Epithelial cell of prostate (primary cell): ENCODE results near the gene ZRANB1.
"Not testable (repeated sequence)": the region's sequence is repeated elsewhere in the genome, so short reads cannot be mapped to it uniquely, and the experiment has no call there.

Source experiments
- DNase-seq: peaks from one replicate; pipeline ENCODE4 v3.0.0-alpha.2; 2011; ENCODE audit warnings: low read depth, low spot score
- H3K27ac ChIP-seq: fragments of 450-650 bp; 2 replicates; pipeline ENCODE4 v1.5.1; 2017; ENCODE audit warnings: mild to moderate bottlenecking

Gene ZRANB1

DNA sequence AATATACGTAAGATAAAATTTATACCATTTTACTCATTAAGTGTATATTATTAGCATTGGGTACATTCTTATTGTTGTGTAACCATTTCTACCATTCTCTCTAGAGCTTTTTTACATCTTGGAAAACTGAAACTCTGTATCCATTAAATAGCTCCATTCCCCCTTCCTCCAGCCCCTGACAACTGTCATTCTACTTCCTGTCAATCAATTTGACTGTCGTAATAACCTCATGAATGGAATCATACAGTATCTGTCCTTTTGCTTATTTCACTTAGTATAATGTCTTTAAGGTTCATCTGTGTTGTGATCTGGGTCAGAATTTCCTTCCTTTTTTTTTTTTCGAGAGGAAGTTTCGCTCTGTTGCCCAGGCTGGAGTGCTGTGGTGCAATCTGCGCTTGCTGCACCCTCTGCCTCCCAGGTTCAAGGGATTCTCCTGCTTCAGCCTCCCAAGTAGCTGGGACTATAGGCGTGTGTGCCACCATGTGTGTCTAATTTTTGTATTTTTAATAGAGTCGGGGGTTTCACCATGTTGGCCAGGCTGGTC, 15.6 kb downstream of the ZRANB1 start:
- no peak for DNase-seq
- H3K27ac ChIP-seq: no peak overlapping the region

DNA sequence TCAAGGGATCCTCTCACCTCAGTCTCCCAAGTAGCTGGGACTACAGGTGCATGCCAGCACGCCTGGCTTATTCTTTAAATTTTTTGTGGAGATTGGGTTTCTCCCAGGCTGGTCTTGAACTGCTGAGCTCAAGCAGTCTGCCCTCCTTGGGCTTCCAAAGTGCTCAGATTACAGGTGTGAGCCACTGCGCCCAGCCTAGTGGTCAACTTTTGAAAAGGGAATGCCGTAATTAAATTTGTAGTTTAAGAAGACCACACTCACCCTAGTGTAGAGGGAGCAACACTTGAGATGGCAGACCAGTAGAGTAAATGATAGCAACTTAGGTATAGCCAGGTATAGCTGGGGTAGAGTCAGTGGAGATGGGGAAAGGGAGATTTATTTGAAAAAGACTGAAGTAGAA, 17.6 kb downstream of the ZRANB1 start:
- no peak for DNase-seq

GRCh38 chr10:124961248-124961570, 19.3 kb downstream of the ZRANB1 start:
- H3K27ac ChIP-seq: no peak overlapping the region

More for the DNA sequence above, 17.6 kb downstream of the ZRANB1 start:
- H3K27ac ChIP-seq: no peak overlapping the region

DNA sequence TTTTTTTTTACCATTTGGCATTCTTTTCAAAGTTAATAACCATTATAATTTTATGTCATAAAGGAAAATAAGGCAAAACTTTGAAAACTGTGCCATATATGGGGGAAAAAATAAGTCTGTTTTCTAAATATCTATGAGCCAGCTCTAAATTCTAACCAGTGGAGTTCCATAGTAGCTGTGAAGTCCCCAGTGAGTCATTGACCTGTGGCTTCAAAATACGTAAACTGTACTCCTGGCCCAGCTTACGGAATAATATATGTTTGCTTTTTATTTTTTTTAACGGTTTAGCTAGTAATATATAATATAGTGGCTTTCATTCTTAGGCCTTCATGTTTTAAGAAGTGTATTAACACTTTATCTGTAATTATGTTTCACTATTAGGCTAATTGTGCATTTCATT, 20.5 kb downstream of the ZRANB1 start:
- no peak for DNase-seq
- no peak overlapping the region for H3K27ac ChIP-seq

More at GRCh38 chr10:124961248-124961570, 19.3 kb downstream of the ZRANB1 start:
- DNase-seq: no peak

DNA sequence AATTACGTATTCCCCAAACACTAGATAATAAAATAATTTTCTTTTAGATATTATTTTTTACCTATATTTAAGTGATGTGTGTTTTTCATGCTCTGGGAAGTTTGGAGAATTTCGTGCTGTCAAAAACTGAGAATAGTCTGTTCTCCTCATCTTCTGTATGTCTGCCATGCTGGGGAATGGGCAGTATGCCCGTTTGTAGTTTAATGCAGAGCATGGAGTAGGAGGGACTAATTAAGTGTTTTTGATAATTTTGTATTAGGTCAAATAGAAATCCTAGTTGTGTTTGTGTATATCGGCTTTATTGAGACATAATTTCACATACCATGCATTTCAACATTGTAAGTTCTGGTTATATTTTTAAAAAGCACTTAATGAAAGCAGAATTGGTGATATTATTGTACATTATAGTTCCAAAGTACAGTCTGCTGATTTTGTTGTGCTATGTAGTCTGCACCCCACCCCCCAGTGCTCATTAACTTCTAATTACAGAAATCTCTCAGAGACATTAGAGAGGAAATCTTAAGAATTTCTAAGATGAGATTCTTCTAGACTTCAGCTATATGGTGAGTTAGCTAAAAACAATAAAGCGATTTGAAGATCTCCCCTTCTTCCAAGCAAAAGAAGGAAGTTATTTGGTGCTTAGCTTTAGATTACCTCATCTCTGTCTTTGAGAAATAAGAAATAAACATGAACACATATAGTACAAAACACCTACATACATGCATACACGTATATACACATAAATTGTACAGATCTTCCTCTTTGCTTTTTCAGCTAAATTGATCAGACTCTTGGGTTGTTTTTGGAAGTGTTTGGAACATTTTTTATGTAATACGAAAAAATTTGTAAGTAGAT, 22.2 kb downstream of the ZRANB1 start:
- no peak overlapping the region for H3K27ac ChIP-seq
- DNase-seq: no peak

DNA sequence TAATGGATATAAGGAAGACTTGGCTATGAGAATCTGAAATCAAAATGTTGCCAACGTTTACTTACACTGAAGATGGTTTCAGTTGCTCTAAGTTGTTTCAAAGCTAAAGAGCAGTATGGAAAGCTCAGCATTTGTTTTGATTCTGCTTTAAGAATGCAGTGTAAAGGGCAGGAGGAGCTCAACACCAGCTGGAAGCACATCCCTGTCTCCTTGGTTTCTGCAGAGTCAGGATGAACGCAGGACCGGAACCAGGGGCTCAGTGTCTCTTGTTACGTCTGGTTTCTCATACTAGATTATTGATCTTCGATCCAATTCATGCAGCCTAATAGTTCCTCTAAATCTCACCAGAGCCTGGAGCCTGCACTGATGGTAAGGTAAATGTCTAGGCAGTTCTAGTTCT, 24.1 kb downstream of the ZRANB1 start:
- DNase-seq: no peak
- no peak overlapping the region for H3K27ac ChIP-seq

DNA sequence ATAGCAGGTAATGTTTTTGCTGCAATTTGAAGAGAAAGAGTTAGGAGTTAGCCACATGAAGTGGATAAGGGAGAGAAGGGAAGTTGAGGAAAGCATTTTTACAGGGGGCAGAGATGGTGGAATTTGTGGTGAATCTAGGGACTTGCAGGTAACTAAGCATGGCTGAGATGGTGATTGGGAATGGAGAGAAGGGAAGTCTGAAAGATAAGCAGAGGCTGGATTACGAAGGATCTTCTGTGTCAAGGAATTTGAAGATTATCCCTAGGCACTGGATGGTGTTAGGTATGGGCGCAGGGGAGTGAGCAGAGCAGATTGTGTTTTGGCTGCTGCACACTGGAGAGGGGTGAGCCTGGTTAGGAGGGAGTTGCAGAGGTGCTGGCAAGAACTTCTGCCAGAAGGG, 25.3 kb downstream of the ZRANB1 start:
- DNase-seq: no peak
- no peak overlapping the region for H3K27ac ChIP-seq

DNA sequence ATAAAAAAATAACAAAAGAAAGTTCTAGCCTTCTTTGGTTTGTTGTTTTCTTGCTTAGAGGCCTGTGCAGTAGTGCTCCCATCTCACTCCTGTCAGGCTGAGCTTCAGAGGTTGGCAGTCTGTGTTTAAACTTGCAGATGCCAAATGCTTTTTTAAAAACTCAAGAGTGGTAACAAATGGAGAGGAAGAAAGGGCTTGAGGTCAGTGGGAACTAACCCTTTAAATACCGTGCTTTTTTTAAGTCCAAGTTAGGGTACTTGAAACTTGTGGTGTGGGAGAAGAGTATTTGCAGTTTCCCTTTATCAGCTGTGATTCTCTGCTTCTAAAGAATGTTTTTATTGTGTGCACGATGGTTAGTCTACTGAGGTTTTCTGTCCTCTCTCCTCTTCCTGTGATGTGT, 29.4 kb downstream of the ZRANB1 start:
- no peak for DNase-seq
- H3K27ac ChIP-seq: no peak overlapping the region

DNA sequence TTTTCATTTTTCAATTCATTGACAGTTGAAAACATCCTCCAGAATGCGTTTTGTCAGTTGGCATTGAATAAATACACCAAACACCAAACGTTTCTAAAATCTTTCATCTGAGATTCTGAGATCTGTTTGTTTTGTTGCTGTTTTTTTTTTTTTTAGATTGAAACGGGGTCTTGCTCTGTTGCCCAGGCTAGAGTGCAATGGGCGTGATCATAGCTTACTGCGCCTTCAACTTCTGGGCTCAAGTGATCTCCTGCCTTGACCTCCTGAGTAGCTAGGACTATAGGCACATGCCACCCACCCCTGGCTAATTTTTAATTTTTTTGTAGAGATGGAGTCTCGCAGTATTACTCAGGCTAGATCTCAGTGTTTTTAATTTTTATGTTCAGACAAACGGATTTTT, 30.7 kb downstream of the ZRANB1 start:
- DNase-seq: no peak
- no peak overlapping the region for H3K27ac ChIP-seq

DNA sequence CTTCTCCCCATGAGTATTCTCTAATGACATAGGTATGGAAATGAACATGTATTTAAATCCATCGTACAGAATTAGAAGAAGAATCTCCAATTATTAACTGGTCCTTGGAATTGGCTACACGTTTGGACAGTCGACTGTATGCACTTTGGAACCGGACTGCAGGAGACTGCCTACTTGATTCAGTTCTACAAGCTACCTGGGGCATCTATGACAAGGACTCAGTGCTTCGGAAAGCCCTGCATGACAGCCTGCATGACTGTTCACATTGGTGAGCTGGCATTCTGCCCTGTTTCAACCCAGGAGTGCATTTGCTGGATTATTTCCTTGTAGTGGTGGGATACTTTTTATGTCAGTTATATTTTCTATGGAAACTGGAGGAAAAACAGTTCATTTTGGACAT, 32.2 kb downstream of the ZRANB1 start:
- no peak overlapping the region for H3K27ac ChIP-seq
- no peak for DNase-seq

DNA sequence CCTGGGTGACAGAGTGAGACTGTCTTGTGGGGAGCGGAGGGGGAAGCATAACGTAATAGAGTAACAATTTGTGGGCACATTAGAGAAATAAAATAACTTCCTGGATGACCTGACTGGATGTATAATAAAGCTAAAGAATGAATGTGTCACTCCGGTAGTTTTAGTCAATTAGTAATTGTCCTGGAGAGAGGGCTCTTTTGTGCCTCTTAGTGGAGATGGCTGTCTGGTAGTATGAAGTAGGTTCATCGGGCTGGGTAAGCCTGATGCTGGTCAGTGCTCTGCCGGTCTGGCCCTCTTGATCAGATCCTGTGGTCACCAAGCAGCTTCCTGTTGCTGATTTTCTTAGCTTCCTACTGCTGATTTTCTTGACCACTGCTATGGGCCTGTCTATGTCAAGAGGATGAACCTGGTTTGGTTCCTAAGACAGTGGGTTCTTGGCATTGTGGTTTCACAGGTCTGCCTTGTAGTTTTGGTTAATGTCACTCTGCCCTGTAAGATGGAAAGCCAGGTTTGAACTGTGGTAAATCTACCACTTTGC, 34.1 kb downstream of the ZRANB1 start:
- H3K27ac ChIP-seq: no peak overlapping the region
- DNase-seq: no peak

DNA sequence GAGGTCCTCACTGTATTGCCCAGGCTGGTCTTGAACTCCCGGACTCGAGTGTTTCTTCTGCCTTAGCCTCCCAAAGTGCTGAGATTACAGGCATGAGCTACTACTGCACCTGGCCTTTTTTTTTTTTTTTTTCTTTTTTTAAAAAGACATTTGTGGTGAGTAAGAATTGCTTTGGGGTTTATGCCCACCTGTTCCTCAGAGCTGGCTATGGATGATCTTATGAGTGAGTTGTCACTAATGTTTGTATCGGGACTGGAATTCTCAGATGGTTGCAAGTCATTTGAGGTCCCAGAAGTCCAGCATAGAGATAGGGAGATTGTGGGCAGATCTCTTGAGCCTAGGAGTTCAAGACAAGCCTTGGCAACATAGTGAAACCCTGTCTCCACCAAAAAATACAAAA, 35.2 kb downstream of the ZRANB1 start:
- no peak for DNase-seq
- no peak overlapping the region for H3K27ac ChIP-seq

DNA sequence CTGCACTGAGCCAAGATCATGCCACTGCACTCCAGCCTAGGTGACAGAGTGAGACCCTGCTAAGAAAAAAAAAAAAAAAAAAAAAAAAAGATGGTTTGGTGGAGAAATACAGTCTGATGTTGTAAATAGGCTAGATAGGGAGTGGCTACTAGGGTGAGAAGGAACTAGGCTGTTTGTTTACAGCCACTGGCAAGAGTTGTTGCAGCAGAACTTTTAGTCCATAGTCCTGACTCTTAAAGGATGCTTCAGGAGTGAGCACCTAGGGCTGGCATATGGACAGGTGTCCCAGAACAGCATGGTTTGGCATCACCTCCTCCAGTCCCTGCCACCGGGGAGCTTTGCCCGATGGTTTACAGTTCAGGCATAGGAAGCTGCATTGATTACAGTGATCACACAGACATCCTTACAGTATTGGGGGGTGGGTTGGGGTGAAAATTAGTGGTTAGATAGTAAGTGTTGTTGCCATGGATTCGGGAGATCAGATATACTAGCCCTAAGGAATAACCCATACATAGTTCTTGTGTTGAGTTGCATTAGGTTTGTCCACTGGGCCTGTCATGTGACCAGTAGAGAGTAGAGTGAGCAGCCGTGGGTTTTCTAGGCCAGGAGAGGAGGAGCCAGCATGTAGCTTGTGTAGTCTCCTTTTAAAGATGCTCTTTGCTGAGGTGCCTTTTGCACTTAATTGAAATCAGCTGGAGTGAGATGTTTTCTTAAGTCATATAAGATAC, 35.9 kb downstream of the ZRANB1 start:
- H3K27ac ChIP-seq: no peak overlapping the region
- DNase-seq: no peak

DNA sequence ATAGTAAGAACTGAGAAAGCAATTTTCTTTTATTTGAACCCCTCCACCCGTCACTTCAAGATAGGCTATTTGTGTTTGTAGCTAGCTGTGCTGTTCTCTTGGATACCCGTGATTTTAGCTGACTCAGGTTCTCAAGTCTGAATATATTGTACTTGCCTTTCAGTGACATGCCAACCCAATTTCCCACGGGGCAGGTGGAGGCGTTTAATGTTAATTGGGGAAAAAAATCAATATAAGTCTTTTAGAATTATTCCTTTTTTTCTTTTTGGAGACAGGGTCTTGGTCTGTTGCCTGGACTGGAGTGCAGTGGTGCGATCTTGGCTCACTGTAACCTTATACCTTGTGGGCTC, 36.4 kb downstream of the ZRANB1 start:
- no peak for DNase-seq
- no peak overlapping the region for H3K27ac ChIP-seq

DNA sequence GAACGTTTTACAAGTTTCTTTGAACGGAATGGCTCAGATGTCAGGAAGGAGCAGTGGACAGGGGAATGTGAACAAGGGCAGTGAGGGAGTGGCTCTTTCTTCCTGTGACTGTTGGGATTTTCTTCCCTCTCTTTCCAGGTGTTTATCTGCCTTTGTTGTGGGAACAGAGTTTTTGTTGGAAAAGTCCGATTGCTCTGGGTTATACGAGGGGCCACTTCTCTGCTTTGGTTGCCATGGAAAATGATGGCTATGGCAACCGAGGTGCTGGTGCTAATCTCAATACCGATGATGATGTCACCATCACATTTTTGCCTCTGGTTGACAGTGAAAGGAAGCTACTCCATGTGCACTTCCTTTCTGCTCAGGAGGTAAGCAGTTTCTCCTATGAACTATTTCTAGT, 41.4 kb downstream of the ZRANB1 start:
- no peak for DNase-seq
- peak overlapping the region; percentile 19 for H3K27ac ChIP-seq

- no peak for DNase-seq
- no peak overlapping the region for H3K27ac ChIP-seq
Observed at GRCh38 chr10:124984376-124984775, 42.5 kb downstream of the ZRANB1 start.

GRCh38 chr10:124985162-124985561, 43.2 kb downstream of the ZRANB1 start:
- no peak for DNase-seq
- no peak overlapping the region for H3K27ac ChIP-seq

GRCh38 chr10:124987788-124988187, 45.9 kb downstream of the ZRANB1 start:
- peak overlapping the region; percentile 13 for H3K27ac ChIP-seq
- no peak for DNase-seq

- not testable (repeated sequence) for H3K27ac ChIP-seq, DNase-seq
Observed at GRCh38 chr10:124988753-124989152, 46.8 kb downstream of the ZRANB1 start.

GRCh38 chr10:124989526-124989925, 47.6 kb downstream of the ZRANB1 start:
- peak overlapping the region; percentile 35 for H3K27ac ChIP-seq
- DNase-seq: no peak
